ENCODE measurements around the gene MAGOH. TPM values are rescaled to one million over a fixed set of nuclear protein-coding genes. Genes with fewer than 3 reads are reported as not detected.

Gene MAGOH
- total RNA-seq, 2 donors from 2014 or later = 23.0 to 36.1 TPM

DNA sequence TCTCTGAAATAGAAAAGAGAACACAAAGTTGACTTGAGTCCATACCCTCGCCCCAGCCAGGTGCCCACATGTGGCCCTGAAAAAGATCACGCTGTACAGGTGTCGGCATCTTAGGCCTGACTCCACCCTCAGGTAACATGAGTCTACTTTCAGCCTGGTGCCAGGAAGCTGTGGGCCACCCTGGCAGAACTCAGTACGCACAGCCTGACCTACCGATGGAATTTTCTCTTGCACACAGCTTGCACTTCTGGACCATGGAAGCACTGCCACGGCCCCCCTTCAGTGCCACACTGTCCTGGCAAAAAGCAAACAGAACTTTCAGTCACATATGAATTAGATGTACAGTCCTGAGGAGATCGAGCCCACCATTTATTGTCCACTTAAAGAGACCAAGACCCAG lies 20.1 kb downstream of the MAGOH start:
- no peak overlapping the region for H3K27ac ChIP-seq
- intact Hi-C loops (cut with DNase I) = no loop called here
- TF ChIP-seq POLR2A (IDR thresholded peaks at IDR 0.05) = no peak
- TF ChIP-seq, protein P1, sequence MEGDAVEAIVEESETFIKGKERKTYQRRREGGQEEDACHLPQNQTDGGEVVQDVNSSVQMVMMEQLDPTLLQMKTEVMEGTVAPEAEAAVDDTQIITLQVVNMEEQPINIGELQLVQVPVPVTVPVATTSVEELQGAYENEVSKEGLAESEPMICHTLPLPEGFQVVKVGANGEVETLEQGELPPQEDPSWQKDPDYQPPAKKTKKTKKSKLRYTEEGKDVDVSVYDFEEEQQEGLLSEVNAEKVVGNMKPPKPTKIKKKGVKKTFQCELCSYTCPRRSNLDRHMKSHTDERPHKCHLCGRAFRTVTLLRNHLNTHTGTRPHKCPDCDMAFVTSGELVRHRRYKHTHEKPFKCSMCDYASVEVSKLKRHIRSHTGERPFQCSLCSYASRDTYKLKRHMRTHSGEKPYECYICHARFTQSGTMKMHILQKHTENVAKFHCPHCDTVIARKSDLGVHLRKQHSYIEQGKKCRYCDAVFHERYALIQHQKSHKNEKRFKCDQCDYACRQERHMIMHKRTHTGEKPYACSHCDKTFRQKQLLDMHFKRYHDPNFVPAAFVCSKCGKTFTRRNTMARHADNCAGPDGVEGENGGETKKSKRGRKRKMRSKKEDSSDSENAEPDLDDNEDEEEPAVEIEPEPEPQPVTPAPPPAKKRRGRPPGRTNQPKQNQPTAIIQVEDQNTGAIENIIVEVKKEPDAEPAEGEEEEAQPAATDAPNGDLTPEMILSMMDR (IDR thresholded peaks at IDR 0.05) = no peak
- no peak for TF ChIP-seq POLR2AphosphoS5 (IDR thresholded peaks at IDR 0.05)
- H3K4me1 ChIP-seq (replicated peaks) = peaks cover 6% of the 10 kb centered on the region
- no peak for DNase-seq (ENCODE audit: low spot score)
- H3K36me3 ChIP-seq = no peaks in the 10 kb centered on the region
- 85% methylated on average over 7 of the region's 7 CpGs for WGBS
- no peak overlapping the region for H3K4me3 ChIP-seq
- H3K27me3 ChIP-seq (replicated peaks; ENCODE audit: insufficient read depth) = no peaks in the 10 kb centered on the region
- H3K9me3 ChIP-seq = no peaks in the 10 kb centered on the region

- TF ChIP-seq POLR2A (IDR thresholded peaks at IDR 0.05) = no peak
- TF ChIP-seq, protein P1 (IDR thresholded peaks at IDR 0.05) = no peak
- TF ChIP-seq POLR2AphosphoS5 (IDR thresholded peaks at IDR 0.05) = no peak
- H3K4me3 ChIP-seq = no peak overlapping the region
- intact Hi-C loops (cut with DNase I) = no loop called here
- H3K27me3 ChIP-seq (replicated peaks; ENCODE audit: insufficient read depth) = no peaks in the 10 kb centered on the region
- peaks cover 0 to 9% of the 10 kb centered on the region in 2 donors for H3K36me3 ChIP-seq
- DNase-seq (ENCODE audit: low spot score) = no peak
- no peaks in the 10 kb centered on the region for H3K9me3 ChIP-seq
- peaks cover 2% of the 10 kb centered on the region for H3K4me1 ChIP-seq (replicated peaks)
- H3K27ac ChIP-seq = no peak overlapping the region
- 69% methylated on average over 5 of the region's 5 CpGs for WGBS
These were observed 23.9 kb downstream of the MAGOH start for GRCh38 chr1:53214376-53214940.

- intact Hi-C loops (cut with DNase I) = no loop called here
- no peak for TF ChIP-seq POLR2A (IDR thresholded peaks at IDR 0.05)
- TF ChIP-seq, protein P1 (IDR thresholded peaks at IDR 0.05) = no peak
- no peak for TF ChIP-seq POLR2AphosphoS5 (IDR thresholded peaks at IDR 0.05)
- Histone ChIP-seq H3K4me3 (no peak overlapping the region), H3K36me3 (peaks cover 0 to 9% of the 10 kb centered on the region in 2 donors), H3K9me3 (no peaks in the 10 kb centered on the region), H3K4me1 (replicated peaks) (no peaks in the 10 kb centered on the region), H3K27ac (no peak overlapping the region), H3K27me3 (replicated peaks; ENCODE audit: insufficient read depth) (no peaks in the 10 kb centered on the region)
- WGBS = 96% methylated on average over 11 of the region's 11 CpGs
- DNase-seq (ENCODE audit: low spot score) = no peak
These were observed 27.4 kb downstream of the MAGOH start for GRCh38 chr1:53210954-53211353.

DNA sequence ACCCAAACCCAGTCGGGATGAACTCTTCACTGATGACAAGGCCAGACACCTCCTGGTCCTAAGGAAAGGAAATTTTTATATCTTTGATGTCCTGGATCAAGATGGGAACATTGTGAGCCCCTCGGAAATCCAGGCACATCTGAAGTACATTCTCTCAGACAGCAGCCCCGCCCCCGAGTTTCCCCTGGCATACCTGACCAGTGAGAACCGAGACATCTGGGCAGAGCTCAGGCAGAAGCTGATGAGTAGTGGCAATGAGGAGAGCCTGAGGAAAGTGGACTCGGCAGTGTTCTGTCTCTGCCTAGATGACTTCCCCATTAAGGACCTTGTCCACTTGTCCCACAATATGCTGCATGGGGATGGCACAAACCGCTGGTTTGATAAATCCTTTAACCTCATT lies 28.0 kb downstream of the MAGOH start:
- TF ChIP-seq POLR2A (IDR thresholded peaks at IDR 0.05) (no peak), POLR2AphosphoS5 (IDR thresholded peaks at IDR 0.05) (no peak)
- TF ChIP-seq, protein P1 (IDR thresholded peaks at IDR 0.05) = no peak
- peaks cover 0 to 9% of the 10 kb centered on the region in 2 donors for H3K36me3 ChIP-seq
- WGBS = 89% methylated on average over 7 of the region's 7 CpGs
- intact Hi-C loops (cut with DNase I) = no loop called here
- no peaks in the 10 kb centered on the region for H3K9me3 ChIP-seq
- no peak overlapping the region for H3K4me3 ChIP-seq
- no peak for DNase-seq (ENCODE audit: low spot score)
- no peaks in the 10 kb centered on the region for H3K27me3 ChIP-seq (replicated peaks; ENCODE audit: insufficient read depth)
- H3K4me1 ChIP-seq (replicated peaks) = no peaks in the 10 kb centered on the region
- H3K27ac ChIP-seq = no peak overlapping the region

DNA sequence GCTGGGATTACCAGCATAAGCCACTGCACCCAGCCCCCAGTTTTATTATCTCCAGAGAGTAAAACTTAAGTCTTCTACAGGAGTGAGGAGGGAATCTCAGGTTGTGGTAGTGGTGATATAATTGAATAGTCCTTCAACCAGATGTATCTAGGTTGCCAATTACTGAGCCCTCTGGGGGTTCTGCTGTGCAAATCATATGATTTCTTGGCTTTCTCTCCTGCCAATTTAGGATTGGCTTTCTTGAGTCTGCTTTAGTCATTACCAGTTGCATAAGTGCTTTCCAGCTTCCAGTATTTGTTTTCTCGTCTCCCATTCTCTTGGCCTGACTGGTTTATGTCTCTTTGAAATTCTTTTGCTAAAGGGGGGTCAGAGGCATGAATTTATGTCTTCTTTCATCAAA lies 30.6 kb downstream of the MAGOH start:
- 65% methylated on average over 1 of the region's 1 CpG for WGBS
- H3K9me3 ChIP-seq = no peaks in the 10 kb centered on the region
- H3K27me3 ChIP-seq (replicated peaks; ENCODE audit: insufficient read depth) = no peaks in the 10 kb centered on the region
- no peak overlapping the region for H3K4me3 ChIP-seq
- intact Hi-C loops (cut with DNase I) = no loop called here
- H3K36me3 ChIP-seq = peaks cover 2 to 9% of the 10 kb centered on the region in 2 donors
- DNase-seq (ENCODE audit: low spot score) = no peak
- TF ChIP-seq POLR2AphosphoS5 (IDR thresholded peaks at IDR 0.05) (no peak), POLR2A (IDR thresholded peaks at IDR 0.05) (no peak)
- TF ChIP-seq, protein P1 (IDR thresholded peaks at IDR 0.05) = no peak
- H3K4me1 ChIP-seq (replicated peaks) = no peaks in the 10 kb centered on the region
- H3K27ac ChIP-seq = no peak overlapping the region
